ENCODE data around the gene CC2D1A. TPM values are rescaled to one million over a fixed set of nuclear protein-coding genes. Genes with fewer than 3 reads are reported as not detected.
A peak's percentile ranks its signal among the peaks of the same experiment; 100 is the strongest.

The CC2D1A gene
- total and polyA plus RNA-seq, 2 donors from 2014 or later: 28.8 to 36.9 TPM

DNA sequence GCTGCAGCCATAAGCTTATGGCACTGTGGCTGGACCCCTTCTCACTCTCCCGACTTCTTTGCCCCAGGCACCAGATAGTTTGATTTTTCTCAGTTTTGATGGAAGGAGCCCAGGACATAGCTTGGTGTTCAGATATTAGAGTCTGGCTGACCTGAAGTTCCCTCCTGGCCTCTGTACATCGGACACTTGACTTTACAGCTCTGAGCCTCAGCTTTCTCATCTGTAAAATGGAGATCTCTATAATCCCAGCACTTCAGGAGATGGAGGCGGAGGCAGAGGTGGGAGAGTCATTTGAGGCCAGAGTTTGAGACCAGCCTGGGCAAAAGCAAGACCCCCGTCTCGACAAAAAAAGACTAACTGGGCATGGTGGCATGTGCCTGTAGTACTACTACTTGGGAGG lies 909 bp downstream of the CC2D1A start:
- TF ChIP-seq, protein P1, sequence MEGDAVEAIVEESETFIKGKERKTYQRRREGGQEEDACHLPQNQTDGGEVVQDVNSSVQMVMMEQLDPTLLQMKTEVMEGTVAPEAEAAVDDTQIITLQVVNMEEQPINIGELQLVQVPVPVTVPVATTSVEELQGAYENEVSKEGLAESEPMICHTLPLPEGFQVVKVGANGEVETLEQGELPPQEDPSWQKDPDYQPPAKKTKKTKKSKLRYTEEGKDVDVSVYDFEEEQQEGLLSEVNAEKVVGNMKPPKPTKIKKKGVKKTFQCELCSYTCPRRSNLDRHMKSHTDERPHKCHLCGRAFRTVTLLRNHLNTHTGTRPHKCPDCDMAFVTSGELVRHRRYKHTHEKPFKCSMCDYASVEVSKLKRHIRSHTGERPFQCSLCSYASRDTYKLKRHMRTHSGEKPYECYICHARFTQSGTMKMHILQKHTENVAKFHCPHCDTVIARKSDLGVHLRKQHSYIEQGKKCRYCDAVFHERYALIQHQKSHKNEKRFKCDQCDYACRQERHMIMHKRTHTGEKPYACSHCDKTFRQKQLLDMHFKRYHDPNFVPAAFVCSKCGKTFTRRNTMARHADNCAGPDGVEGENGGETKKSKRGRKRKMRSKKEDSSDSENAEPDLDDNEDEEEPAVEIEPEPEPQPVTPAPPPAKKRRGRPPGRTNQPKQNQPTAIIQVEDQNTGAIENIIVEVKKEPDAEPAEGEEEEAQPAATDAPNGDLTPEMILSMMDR (IDR thresholded peaks at IDR 0.05; ENCODE audit: borderline replicate concordance, extremely low read depth, insufficient read depth): no peak
- H3K9me3 ChIP-seq (ENCODE audit: control insufficient read depth in 2 of 3, insufficient read depth in 1 of 3, low read length in 3 of 3): no peaks in the 10 kb centered on the region
- H3K27ac ChIP-seq (ENCODE audit: low read depth in 2 of 2, low read length in 2 of 2): no peak overlapping the region
- peak overlapping the region; percentile 14 to 78 (median 61) for H3K4me3 ChIP-seq (ENCODE audit: low read length in 3 of 3)
- intact Hi-C loops (cut with DNase I): no loop called here
- H3K4me1 ChIP-seq (ENCODE audit: control insufficient read depth in 2 of 3, insufficient read depth in 2 of 3, low read depth in 1 of 3, low read length in 3 of 3): peaks cover 0 to 10% (median 4%) of the 10 kb centered on the region in 3 donors
- H3K9ac ChIP-seq (ENCODE audit: low read length in 3 of 3): peak overlapping the region in 1 of 3 donors; percentile 80
- no peak for DNase-seq
- H3K27me3 ChIP-seq (ENCODE audit: control insufficient read depth, insufficient read depth, low read length): no peaks in the 10 kb centered on the region
- FAIRE-seq: no peak
- H3K36me3 ChIP-seq (ENCODE audit: control insufficient read depth in 2 of 3, insufficient read depth in 3 of 3, low read length in 3 of 3): peaks cover 0 to 3% (median 0%) of the 10 kb centered on the region in 3 donors

DNA sequence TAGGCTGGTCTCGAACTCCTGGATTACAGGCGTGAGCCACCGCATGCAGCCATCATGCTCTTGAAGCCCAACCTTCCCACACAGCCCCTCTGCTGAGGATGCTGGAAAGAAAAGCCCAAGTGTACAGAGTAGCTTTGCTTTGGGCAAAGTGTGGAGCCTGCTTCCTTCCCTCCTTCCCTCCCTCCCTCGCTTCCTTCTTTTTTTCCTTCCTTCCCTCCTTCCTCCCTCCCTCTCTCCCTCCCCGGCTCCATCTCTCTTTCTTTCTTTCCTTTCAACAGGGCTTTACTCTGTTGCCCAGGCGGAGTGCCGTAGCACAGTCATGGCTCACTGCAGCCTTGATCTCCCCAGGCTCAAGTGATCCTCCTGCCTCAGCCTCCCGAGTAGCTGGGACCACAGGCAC lies 2.7 kb downstream of the CC2D1A start:
- DNase-seq: no peak
- Histone ChIP-seq H3K4me3 (ENCODE audit: low read length in 3 of 3) (no peak overlapping the region), H3K27me3 (ENCODE audit: control insufficient read depth, insufficient read depth, low read length) (no peaks in the 10 kb centered on the region), H3K9me3 (ENCODE audit: control insufficient read depth in 2 of 3, insufficient read depth in 1 of 3, low read length in 3 of 3) (no peaks in the 10 kb centered on the region), H3K27ac (ENCODE audit: low read depth in 2 of 2, low read length in 2 of 2) (no peak overlapping the region), H3K36me3 (ENCODE audit: control insufficient read depth in 2 of 3, insufficient read depth in 3 of 3, low read length in 3 of 3) (peaks cover 0 to 9% (median 0%) of the 10 kb centered on the region in 3 donors), H3K4me1 (ENCODE audit: control insufficient read depth in 2 of 3, insufficient read depth in 2 of 3, low read depth in 1 of 3, low read length in 3 of 3) (peaks cover 0 to 10% (median 4%) of the 10 kb centered on the region in 3 donors), H3K9ac (ENCODE audit: low read length in 3 of 3) (no peak overlapping the region)
- intact Hi-C loops (cut with DNase I): no loop called here
- TF ChIP-seq, protein P1 (IDR thresholded peaks at IDR 0.05; ENCODE audit: borderline replicate concordance, extremely low read depth, insufficient read depth): no peak
- FAIRE-seq: no peak

GRCh38 chr19:13909430-13909829 lies 3.4 kb downstream of the CC2D1A start:
- peaks cover 0 to 9% (median 0%) of the 10 kb centered on the region in 3 donors for H3K36me3 ChIP-seq (ENCODE audit: control insufficient read depth in 2 of 3, insufficient read depth in 3 of 3, low read length in 3 of 3)
- TF ChIP-seq, protein P1 (IDR thresholded peaks at IDR 0.05; ENCODE audit: borderline replicate concordance, extremely low read depth, insufficient read depth): no peak
- no peak overlapping the region for H3K4me3 ChIP-seq (ENCODE audit: low read length in 3 of 3)
- no peaks in the 10 kb centered on the region for H3K27me3 ChIP-seq (ENCODE audit: control insufficient read depth, insufficient read depth, low read length)
- intact Hi-C loops (cut with DNase I): no loop called here
- FAIRE-seq (no peak), DNase-seq (no peak)
- H3K9ac ChIP-seq (ENCODE audit: low read length in 3 of 3): no peak overlapping the region
- peaks cover 0 to 10% (median 4%) of the 10 kb centered on the region in 3 donors for H3K4me1 ChIP-seq (ENCODE audit: control insufficient read depth in 2 of 3, insufficient read depth in 2 of 3, low read depth in 1 of 3, low read length in 3 of 3)
- H3K27ac ChIP-seq (ENCODE audit: low read depth in 2 of 2, low read length in 2 of 2): no peak overlapping the region
- H3K9me3 ChIP-seq (ENCODE audit: control insufficient read depth in 2 of 3, insufficient read depth in 1 of 3, low read length in 3 of 3): no peaks in the 10 kb centered on the region

GRCh38 chr19:13913352-13913751 lies 7.4 kb downstream of the CC2D1A start:
- no peaks in the 10 kb centered on the region for H3K9me3 ChIP-seq (ENCODE audit: control insufficient read depth in 2 of 3, insufficient read depth in 1 of 3, low read length in 3 of 3)
- H3K9ac ChIP-seq (ENCODE audit: low read length in 3 of 3): no peak overlapping the region
- no peaks in the 10 kb centered on the region for H3K27me3 ChIP-seq (ENCODE audit: control insufficient read depth, insufficient read depth, low read length)
- H3K36me3 ChIP-seq (ENCODE audit: control insufficient read depth in 2 of 3, insufficient read depth in 3 of 3, low read length in 3 of 3): peaks cover 0 to 12% (median 3%) of the 10 kb centered on the region in 3 donors
- TF ChIP-seq, protein P1 (IDR thresholded peaks at IDR 0.05; ENCODE audit: borderline replicate concordance, extremely low read depth, insufficient read depth): no peak
- intact Hi-C loops (cut with DNase I): no loop called here
- FAIRE-seq (no peak), DNase-seq (no peak)
- no peak overlapping the region for H3K27ac ChIP-seq (ENCODE audit: low read depth in 2 of 2, low read length in 2 of 2)
- H3K4me1 ChIP-seq (ENCODE audit: control insufficient read depth in 2 of 3, insufficient read depth in 2 of 3, low read depth in 1 of 3, low read length in 3 of 3): no peaks in the 10 kb centered on the region
- no peak overlapping the region for H3K4me3 ChIP-seq (ENCODE audit: low read length in 3 of 3)

Data from kidney (tissue), 14 donors.